GM19324 (cell line): Measurements from ENCODE around the gene GAB2.
"Not testable (repeated sequence)": the region's sequence is repeated elsewhere in the genome, so short reads cannot be mapped to it uniquely, and the experiment has no call there.

Experiments
- ATAC-seq: cut with Tn5 transposase; IDR thresholded peaks from one replicate; pipeline ENCODE4 v1.9.1; 2021; ENCODE audit warnings: mild to moderate bottlenecking, moderate library complexity; ENCODE audit not compliant: unreplicated experiment, low FRiP score

GAB2 gene

GRCh38 chr11:78292109-78292803 lies 125.4 kb downstream of the GAB2 start:
- no peak for ATAC-seq

- ATAC-seq = no peak
These were observed 126.0 kb downstream of the GAB2 start for GRCh38 chr11:78291503-78292108.

GRCh38 chr11:78290293-78291176 lies 127.1 kb downstream of the GAB2 start:
- no peak for ATAC-seq

- no peak for ATAC-seq
These were observed 127.9 kb downstream of the GAB2 start for GRCh38 chr11:78289552-78290292.

GRCh38 chr11:78284260-78284659 lies 133.4 kb downstream of the GAB2 start:
- ATAC-seq = no peak

- no peak for ATAC-seq
These were observed 134.8 kb downstream of the GAB2 start for GRCh38 chr11:78282821-78283220.

GRCh38 chr11:78281511-78281910 lies 136.1 kb downstream of the GAB2 start:
- ATAC-seq = no peak

GRCh38 chr11:78277314-78277994 lies 140.2 kb downstream of the GAB2 start:
- ATAC-seq = no peak

GRCh38 chr11:78276311-78276710 lies 141.3 kb downstream of the GAB2 start:
- ATAC-seq = no peak

- ATAC-seq = no peak
These were observed 142.9 kb downstream of the GAB2 start for GRCh38 chr11:78274739-78275138.

GRCh38 chr11:78272625-78273269 lies 144.9 kb downstream of the GAB2 start:
- not testable (repeated sequence) for ATAC-seq

GRCh38 chr11:78271801-78272200 lies 145.8 kb downstream of the GAB2 start:
- not testable (repeated sequence) for ATAC-seq

- ATAC-seq = no peak
These were observed 146.6 kb downstream of the GAB2 start for GRCh38 chr11:78270971-78271370.

GRCh38 chr11:78269806-78270205 lies 147.8 kb downstream of the GAB2 start:
- no peak for ATAC-seq

GRCh38 chr11:78268591-78269410 lies 148.8 kb downstream of the GAB2 start:
- no peak for ATAC-seq

GRCh38 chr11:78266451-78266850 lies 151.2 kb downstream of the GAB2 start:
- no peak for ATAC-seq

GRCh38 chr11:78265326-78265725 lies 152.3 kb downstream of the GAB2 start:
- ATAC-seq = no peak

- ATAC-seq = no peak
These were observed 154.9 kb downstream of the GAB2 start for GRCh38 chr11:78262691-78263090.

GRCh38 chr11:78262238-78262637 lies 155.4 kb downstream of the GAB2 start:
- no peak for ATAC-seq
